OCI-LY3 (cell line): ENCODE results near the gene ZSCAN9.

Source experiments
- CTCF ChIP-seq: fragments of 200-600, 300-600 bp; sonication (generic); IDR thresholded peaks from 2 replicates; pipeline ENCODE4 v1.5.1; 2014; ENCODE audit warnings: antibody characterized with exemption, low read length, low read depth
- EZH2phosphoT487 ChIP-seq: fragments of 200-600 bp; shearing (Covaris generic); IDR thresholded peaks from 2 replicates; pipeline ENCODE4 v1.6.1; 2018; ENCODE audit warnings: antibody characterized with exemption, mixed run types, low read depth

GRCh38 chr6:28203201-28203600 is 21.9 kb upstream of the ZSCAN9 start:
- no peak for TF ChIP-seq CTCF
- no peak for TF ChIP-seq EZH2phosphoT487
